ENCODE results near the gene XYLB. TPM values are rescaled to one million over a fixed set of nuclear protein-coding genes. Genes with fewer than 3 reads are reported as not detected.

Gene XYLB
- total RNA-seq, 1 experiment from 2014 or later, result 6.6 TPM

- DNase-seq (ENCODE audit: low read depth, low spot score) (no peak), ATAC-seq (no peak)
- Histone ChIP-seq H3K27me3 (ENCODE audit: control insufficient read depth, insufficient read depth, low read length) (no peaks in the 10 kb centered on the region), H3K9me3 (ENCODE audit: control insufficient read depth, insufficient read depth, low read depth, low read length) (no peaks in the 10 kb centered on the region), H3K4me1 (ENCODE audit: control insufficient read depth, insufficient read depth, low read length) (no peaks in the 10 kb centered on the region), H3K36me3 (ENCODE audit: control insufficient read depth, insufficient read depth, low read length) (no peaks in the 10 kb centered on the region), H3K27ac (ENCODE audit: low read length) (no peak overlapping the region), H3K4me3 (ENCODE audit: low read depth in 2 of 2, low read length in 2 of 2) (no peak overlapping the region)
- BruUV-seq (replicated peaks), result no TSS peak
- TF ChIP-seq TCF7L2 (IDR thresholded peaks at IDR 0.05; ENCODE audit: low read depth, low read length) (no peak), SIN3A (IDR thresholded peaks at IDR 0.05; ENCODE audit: borderline replicate concordance, insufficient read depth, low read depth, low read length) (no peak), CTCF (IDR thresholded peaks at IDR 0.05) (no peak), POLR2AphosphoS5 (IDR thresholded peaks at IDR 0.05; ENCODE audit: low read depth, low read length) (no peak)
- TF ChIP-seq, protein P1, sequence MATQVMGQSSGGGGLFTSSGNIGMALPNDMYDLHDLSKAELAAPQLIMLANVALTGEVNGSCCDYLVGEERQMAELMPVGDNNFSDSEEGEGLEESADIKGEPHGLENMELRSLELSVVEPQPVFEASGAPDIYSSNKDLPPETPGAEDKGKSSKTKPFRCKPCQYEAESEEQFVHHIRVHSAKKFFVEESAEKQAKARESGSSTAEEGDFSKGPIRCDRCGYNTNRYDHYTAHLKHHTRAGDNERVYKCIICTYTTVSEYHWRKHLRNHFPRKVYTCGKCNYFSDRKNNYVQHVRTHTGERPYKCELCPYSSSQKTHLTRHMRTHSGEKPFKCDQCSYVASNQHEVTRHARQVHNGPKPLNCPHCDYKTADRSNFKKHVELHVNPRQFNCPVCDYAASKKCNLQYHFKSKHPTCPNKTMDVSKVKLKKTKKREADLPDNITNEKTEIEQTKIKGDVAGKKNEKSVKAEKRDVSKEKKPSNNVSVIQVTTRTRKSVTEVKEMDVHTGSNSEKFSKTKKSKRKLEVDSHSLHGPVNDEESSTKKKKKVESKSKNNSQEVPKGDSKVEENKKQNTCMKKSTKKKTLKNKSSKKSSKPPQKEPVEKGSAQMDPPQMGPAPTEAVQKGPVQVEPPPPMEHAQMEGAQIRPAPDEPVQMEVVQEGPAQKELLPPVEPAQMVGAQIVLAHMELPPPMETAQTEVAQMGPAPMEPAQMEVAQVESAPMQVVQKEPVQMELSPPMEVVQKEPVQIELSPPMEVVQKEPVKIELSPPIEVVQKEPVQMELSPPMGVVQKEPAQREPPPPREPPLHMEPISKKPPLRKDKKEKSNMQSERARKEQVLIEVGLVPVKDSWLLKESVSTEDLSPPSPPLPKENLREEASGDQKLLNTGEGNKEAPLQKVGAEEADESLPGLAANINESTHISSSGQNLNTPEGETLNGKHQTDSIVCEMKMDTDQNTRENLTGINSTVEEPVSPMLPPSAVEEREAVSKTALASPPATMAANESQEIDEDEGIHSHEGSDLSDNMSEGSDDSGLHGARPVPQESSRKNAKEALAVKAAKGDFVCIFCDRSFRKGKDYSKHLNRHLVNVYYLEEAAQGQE (IDR thresholded peaks at IDR 0.05; ENCODE audit: insufficient read depth in 1 of 2, low read depth in 2 of 2, low read length in 1 of 2), result no peak
- ChIA-PET CTCF (no interaction called here), POLR2A (no interaction called here)
- in situ Hi-C loops (cut with HindIII; ENCODE audit: low pct_unique_long_range_greater_than_20kb, low sequenced_read_pairs), result no loop called here
- intact Hi-C loops (cut with micrococcal nuclease; ENCODE audit: unreplicated experiment), result no loop called here
These were observed 54.8 kb downstream of the XYLB start for GRCh38 chr3:38401246-38401962.

GRCh38 chr3:38404286-38404685 lies 57.7 kb downstream of the XYLB start:
- no peaks in the 10 kb centered on the region for H3K4me1 ChIP-seq (ENCODE audit: control insufficient read depth, insufficient read depth, low read length)
- no peak for ATAC-seq
- no peak for DNase-seq (ENCODE audit: low read depth, low spot score)
- ChIA-PET CTCF (no interaction called here), POLR2A (no interaction called here)
- TF ChIP-seq SIN3A (IDR thresholded peaks at IDR 0.05; ENCODE audit: borderline replicate concordance, insufficient read depth, low read depth, low read length) (no peak), CTCF (IDR thresholded peaks at IDR 0.05) (no peak), POLR2AphosphoS5 (IDR thresholded peaks at IDR 0.05; ENCODE audit: low read depth, low read length) (no peak), TCF7L2 (IDR thresholded peaks at IDR 0.05; ENCODE audit: low read depth, low read length) (no peak)
- TF ChIP-seq, protein P1 (IDR thresholded peaks at IDR 0.05; ENCODE audit: insufficient read depth in 1 of 2, low read depth in 2 of 2, low read length in 1 of 2), result no peak
- in situ Hi-C loops (cut with HindIII; ENCODE audit: low pct_unique_long_range_greater_than_20kb, low sequenced_read_pairs), result no loop called here
- H3K27me3 ChIP-seq (ENCODE audit: control insufficient read depth, insufficient read depth, low read length), result no peaks in the 10 kb centered on the region
- H3K27ac ChIP-seq (ENCODE audit: low read length), result no peak overlapping the region
- H3K4me3 ChIP-seq (ENCODE audit: low read depth in 2 of 2, low read length in 2 of 2), result no peak overlapping the region
- H3K36me3 ChIP-seq (ENCODE audit: control insufficient read depth, insufficient read depth, low read length), result no peaks in the 10 kb centered on the region
- no TSS peak for BruUV-seq (replicated peaks)
- intact Hi-C loops (cut with micrococcal nuclease; ENCODE audit: unreplicated experiment), result no loop called here
- H3K9me3 ChIP-seq (ENCODE audit: control insufficient read depth, insufficient read depth, low read depth, low read length), result no peaks in the 10 kb centered on the region

Measured in Panc1 (cell line).